IMR-90 (cell line): ENCODE results near the gene NPBWR2.

Experiments used
- BHLHE40 ChIP-seq: fragments of 150-350 bp; IDR thresholded peaks from 2 replicates; pipeline ENCODE4 v1.6.1; 2016; ENCODE audit warnings: mild to moderate bottlenecking, low read depth, low read length
- CEBPB ChIP-seq: IDR thresholded peaks from 2 replicates; pipeline ENCODE4 v1.6.1; 2012; ENCODE audit warnings: low read depth, low read length, improper control_type of control experiment
- CHD1 ChIP-seq: IDR thresholded peaks from 2 replicates; pipeline ENCODE4 v1.6.1; 2012; ENCODE audit warnings: low read depth, low read length, improper control_type of control experiment
- FOS ChIP-seq: fragments of 150-350 bp; IDR thresholded peaks from 2 replicates; pipeline ENCODE4 v1.6.1; 2016; ENCODE audit warnings: low read depth, low read length
- POLR2A ChIP-seq: IDR thresholded peaks from 2 replicates; pipeline ENCODE4 v1.6.1; 2012; ENCODE audit warnings: mild to moderate bottlenecking, low read depth, low read length
- RAD21 ChIP-seq: IDR thresholded peaks from 2 replicates; pipeline ENCODE4 v1.6.1; 2012; ENCODE audit warnings: low read length, improper control_type of control experiment
- RCOR1 ChIP-seq: IDR thresholded peaks from 2 replicates; pipeline ENCODE4 v1.6.1; 2012; ENCODE audit warnings: mild to moderate bottlenecking, low read length, improper control_type of control experiment; ENCODE audit not compliant: insufficient replicate concordance
- SMC3 ChIP-seq: fragments of 150-350 bp; IDR thresholded peaks from 2 replicates; pipeline ENCODE4 v1.6.1; 2016; ENCODE audit warnings: low read depth, mild to moderate bottlenecking, antibody characterized with exemption, low read length, moderate library complexity
- TF ChIP-seq, protein P1 (sequence below): conservative IDR thresholded peaks from 2 replicates; pipeline ENCODE4 v1.5.1; 2012; ENCODE audit warnings: mild to moderate bottlenecking, low read depth, low read length, improper control_type of control experiment
- TF ChIP-seq, protein P2 (sequence below): fragments of 150-350 bp; IDR thresholded peaks from 2 replicates; pipeline ENCODE4 v1.6.1; 2016; ENCODE audit warnings: low read depth, mild to moderate bottlenecking, low read length, moderate library complexity, borderline replicate concordance
- TF ChIP-seq, protein P3 (sequence below): fragments of 150-350 bp; IDR thresholded peaks from 2 replicates; pipeline ENCODE4 v1.6.1; 2017; ENCODE audit warnings: mild to moderate bottlenecking, antibody characterized with exemption, low read length, low read depth

DNA sequence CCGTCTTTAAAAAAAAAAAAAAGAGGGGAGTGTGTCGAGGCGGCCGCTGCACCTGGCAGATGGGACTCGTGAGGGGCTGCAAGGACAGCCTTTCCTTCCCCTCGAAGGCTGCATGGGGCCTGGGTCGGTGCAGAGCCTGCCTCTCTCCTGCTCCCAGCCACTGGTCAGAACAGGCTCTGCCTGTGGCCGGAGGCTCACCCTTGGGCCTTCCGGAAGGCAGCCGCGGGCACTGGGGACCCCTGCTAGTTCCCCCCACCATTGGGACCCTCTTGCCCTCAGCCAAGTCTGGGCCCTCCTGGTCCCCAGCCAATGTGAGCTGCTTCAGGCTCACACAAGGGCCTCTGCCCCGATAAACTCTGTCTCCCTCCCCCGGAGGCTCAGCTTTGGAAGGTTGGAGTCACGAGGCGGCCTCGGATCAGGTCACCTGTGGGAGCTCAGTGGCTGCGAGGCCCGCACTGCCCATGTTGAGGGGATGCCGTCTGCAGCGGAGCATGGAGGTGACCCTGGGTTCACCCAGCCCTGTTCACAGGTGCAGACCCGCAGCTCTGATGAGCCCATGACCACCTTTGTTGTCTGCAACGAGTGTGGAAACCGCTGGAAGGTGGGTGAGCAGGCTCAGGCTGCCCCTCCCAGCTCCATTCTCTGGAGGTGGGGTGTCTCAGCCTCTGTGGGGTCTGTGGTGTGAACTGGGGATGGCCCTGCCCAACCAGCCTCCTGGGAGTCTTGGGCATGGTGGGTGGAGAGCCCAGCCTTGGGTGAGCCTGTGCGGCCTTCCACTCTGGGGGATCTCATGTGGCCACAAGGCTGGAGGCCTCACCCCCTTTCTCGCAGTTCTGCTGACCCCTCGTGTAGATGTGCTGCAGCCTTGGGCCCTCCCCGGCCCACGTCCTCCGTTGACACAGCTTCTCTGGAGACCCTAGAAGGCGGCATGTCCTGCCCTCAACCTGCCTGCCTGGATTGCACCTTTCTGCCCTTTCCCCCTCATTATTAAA, 35.7 kb downstream of the NPBWR2 start:
- TF ChIP-seq POLR2A (no peak), BHLHE40 (no peak), CEBPB (no peak), FOS (no peak), RCOR1 (no peak), SMC3 (no peak), RAD21 (no peak), CHD1 (no peak)
- TF ChIP-seq, protein P1, sequence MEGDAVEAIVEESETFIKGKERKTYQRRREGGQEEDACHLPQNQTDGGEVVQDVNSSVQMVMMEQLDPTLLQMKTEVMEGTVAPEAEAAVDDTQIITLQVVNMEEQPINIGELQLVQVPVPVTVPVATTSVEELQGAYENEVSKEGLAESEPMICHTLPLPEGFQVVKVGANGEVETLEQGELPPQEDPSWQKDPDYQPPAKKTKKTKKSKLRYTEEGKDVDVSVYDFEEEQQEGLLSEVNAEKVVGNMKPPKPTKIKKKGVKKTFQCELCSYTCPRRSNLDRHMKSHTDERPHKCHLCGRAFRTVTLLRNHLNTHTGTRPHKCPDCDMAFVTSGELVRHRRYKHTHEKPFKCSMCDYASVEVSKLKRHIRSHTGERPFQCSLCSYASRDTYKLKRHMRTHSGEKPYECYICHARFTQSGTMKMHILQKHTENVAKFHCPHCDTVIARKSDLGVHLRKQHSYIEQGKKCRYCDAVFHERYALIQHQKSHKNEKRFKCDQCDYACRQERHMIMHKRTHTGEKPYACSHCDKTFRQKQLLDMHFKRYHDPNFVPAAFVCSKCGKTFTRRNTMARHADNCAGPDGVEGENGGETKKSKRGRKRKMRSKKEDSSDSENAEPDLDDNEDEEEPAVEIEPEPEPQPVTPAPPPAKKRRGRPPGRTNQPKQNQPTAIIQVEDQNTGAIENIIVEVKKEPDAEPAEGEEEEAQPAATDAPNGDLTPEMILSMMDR, result no peak
- TF ChIP-seq, protein P2, sequence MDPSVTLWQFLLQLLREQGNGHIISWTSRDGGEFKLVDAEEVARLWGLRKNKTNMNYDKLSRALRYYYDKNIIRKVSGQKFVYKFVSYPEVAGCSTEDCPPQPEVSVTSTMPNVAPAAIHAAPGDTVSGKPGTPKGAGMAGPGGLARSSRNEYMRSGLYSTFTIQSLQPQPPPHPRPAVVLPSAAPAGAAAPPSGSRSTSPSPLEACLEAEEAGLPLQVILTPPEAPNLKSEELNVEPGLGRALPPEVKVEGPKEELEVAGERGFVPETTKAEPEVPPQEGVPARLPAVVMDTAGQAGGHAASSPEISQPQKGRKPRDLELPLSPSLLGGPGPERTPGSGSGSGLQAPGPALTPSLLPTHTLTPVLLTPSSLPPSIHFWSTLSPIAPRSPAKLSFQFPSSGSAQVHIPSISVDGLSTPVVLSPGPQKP, result no peak
- TF ChIP-seq, protein P3, sequence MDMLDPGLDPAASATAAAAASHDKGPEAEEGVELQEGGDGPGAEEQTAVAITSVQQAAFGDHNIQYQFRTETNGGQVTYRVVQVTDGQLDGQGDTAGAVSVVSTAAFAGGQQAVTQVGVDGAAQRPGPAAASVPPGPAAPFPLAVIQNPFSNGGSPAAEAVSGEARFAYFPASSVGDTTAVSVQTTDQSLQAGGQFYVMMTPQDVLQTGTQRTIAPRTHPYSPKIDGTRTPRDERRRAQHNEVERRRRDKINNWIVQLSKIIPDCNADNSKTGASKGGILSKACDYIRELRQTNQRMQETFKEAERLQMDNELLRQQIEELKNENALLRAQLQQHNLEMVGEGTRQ, result no peak
